ENCODE measurements around the gene TLR2.

Gene TLR2

DNA sequence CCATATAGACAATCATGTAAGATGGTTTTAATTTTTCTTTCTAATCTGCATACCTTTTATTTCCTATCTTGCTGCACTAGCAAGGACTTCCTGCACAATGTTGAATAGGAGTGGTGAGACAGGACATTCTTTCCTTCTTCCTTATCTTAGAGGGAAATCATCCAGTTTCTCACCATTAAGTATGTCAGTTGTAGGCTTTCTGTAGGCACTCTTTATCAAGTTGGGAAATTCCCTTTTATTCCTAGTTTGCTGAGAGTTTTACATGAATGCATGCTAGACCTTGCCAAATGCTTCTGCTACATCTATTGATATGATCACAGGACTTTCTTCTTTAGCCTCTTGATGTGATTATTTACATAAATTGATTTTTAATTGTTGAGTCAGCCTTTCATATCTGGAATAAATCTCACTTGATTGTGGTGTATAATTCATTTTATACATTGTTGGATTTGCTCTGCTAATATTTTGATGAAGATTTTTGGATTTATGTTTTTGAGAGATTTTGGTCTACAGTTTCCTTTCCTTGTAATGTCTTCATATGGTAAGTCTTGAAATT is 51.9 kb downstream of the TLR2 start:
- DNase-seq: no peak

DNA sequence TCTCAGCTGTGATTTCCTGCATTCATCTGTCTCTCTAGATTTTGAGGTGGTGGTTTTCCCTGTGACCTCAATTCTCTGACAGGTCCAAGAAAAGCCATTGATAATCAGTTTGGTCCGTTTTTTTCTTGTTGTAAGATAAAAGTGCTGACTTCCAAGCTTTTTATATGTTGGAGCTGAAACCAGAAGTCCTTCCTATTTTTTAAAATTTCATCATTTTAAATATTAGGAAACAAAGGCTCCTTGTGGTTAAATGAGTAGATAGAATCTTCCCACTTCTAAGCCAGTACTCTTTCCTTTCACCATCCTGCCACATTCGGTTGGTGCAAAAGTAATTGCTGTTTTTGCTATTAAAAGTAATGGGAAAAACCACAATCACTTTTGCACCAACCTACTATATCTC is 57.5 kb downstream of the TLR2 start:
- DNase-seq: no peak

DNA sequence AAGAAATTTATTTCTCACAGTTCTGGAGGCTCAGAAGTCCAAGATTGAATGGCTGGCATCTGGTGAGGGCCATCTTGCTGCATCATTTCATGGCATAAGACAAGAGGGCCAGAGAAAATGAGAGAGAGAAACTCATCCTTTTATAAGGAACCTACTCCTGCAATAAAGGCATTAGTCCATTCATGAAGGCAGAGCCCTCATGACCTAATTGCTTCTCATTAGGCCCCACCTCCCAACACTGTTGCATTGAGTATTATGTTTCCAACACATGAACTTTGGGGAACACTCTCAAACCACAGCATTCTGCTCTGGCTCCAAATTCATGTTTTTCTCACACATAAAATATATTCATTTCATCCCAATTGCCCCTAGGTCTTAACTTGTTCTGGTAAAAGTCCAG is 61.6 kb downstream of the TLR2 start:
- no peak for DNase-seq

DNA sequence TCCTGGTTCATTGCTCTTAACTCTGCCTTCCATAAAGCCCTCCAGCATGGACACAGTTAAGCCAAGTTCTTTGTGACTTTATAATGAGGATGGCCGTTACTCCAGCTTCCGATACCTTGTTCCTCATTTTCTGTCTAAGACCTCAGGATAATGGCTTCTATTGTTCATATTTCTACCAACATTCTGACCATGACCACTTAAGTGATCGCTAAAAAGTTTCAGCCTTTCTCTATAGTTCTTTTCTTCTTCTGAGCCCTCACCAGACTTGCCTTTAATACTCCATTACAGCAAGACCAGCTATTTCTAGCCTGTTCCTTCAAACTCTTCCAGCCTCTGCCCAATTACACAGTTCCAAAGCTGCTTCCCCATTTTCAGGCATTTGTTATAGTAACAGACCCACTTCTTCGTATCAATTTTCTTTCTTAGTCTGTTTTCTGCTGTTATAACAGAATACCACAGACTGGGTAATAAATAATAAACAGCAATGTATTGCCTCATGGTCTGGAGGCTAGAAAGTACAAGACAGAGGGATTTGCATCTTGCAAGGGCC is 63.4 kb downstream of the TLR2 start:
- DNase-seq: no peak

DNA sequence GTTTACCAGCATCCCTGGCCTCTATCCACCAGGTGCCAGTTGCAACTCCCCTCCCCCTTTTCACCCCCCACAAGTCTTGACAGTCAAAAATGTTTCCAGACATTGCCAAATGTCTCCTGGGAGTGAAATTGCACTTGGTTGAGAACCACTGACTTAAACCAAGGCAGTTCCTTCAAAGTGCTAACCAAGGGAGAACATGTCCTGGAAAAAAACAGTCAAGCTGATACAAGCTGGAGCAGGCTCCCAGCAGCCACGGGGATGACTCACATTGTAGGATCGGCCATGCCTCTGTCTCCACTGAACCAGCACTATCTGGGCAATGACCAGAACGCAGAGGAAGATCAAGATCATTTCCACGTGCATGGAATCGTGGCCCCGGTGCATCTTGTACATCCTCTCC is 64.3 kb downstream of the TLR2 start:
- no peak for DNase-seq

DNA sequence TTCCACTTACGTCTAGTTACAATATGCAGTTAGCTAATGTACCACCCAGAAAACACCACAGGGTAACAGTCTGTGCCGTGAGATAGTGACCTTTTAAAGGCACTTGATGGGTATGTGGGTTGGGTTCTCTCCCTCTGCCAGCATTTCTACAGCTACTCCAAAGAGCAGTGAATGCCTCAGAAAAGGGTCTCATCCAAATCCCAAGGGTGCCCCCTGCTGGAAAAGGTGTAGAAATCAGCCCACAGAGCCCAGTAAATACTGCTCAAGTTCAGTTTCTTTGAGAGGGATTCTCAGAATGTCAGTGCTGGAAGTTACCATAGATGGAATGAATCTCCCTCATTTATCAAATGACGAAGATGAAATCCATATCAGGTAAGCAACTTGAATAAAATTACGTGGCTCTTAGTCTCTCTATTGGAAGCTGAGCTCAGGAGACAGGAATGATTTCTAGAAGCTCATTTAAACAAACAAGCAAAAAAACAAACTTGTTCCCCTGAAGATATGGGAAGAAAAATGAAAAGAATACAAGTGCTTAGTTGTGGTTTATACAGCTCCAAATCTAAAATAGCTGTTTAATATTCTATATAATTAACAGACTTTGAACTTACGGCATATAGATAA is 66.2 kb downstream of the TLR2 start:
- no peak for DNase-seq

DNA sequence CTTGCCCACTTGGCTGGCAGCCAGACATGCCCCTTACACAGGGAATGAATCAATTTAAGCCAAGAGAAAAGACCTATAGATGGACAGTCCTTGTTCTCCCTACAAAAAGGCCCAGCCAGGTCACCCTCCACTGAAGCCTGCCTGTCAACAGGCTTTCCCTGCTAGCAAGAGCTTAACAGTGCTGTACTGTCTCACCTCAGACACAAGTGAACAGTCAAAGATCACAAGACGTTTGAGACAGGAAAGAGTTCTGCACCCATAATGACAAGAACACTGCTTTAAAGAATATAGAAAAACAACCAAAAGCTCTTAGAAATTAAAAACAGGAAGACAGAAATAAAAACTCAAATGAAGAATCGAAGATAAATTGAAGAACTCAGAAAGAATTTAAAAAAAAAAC is 71.1 kb downstream of the TLR2 start:
- no peak for DNase-seq
